ENCODE measurements around the gene CFAP90.

Gene CFAP90

DNA sequence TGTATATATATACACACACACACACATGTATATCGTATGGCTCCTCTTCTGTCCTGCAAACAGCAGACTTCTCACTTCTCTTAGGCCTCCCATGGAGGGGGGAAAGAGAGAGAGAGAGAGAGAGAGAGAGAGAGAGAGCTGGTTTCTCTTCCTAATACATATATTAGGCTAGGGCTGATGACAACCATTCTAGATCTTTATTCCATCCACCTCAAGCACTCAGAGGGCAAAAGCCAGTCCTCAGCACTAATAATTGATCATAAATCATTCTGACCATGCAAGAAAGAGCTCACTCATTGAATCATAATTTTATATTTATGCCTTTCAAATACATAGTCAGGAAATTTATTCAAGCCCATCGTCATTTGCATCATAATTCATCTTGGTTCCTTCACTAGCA lies 47.0 kb downstream of the CFAP90 start:
- Histone ChIP-seq H3K9me2 (replicated peaks; ENCODE audit: control insufficient read depth, low read length) (no peaks in the 10 kb centered on the region), H3F3A (ENCODE audit: control insufficient read depth, insufficient read depth) (no peaks in the 10 kb centered on the region), H3K4me1 (ENCODE audit: control insufficient read depth, low read length) (no peaks in the 10 kb centered on the region), H3K79me2 (ENCODE audit: control insufficient read depth, low read length) (no peaks in the 10 kb centered on the region), H3K36me3 (ENCODE audit: control insufficient read depth, low read length) (no peaks in the 10 kb centered on the region), H3K9me3 (ENCODE audit: control insufficient read depth, insufficient read depth, low read length) (no peaks in the 10 kb centered on the region), H3K27me3 (ENCODE audit: control insufficient read depth, low read length) (no peaks in the 10 kb centered on the region), H3K4me3 (ENCODE audit: low read length) (no peak overlapping the region), H3K4me2 (ENCODE audit: low read length) (no peak overlapping the region), H3K27ac (ENCODE audit: low read depth, low read length) (no peak overlapping the region), H4K20me1 (ENCODE audit: control insufficient read depth, insufficient read depth, low read depth, low read length) (no peaks in the 10 kb centered on the region)
- TF ChIP-seq EZH2phosphoT487 (IDR thresholded peaks at IDR 0.05; ENCODE audit: borderline replicate concordance, low read length), result no peak

DNA sequence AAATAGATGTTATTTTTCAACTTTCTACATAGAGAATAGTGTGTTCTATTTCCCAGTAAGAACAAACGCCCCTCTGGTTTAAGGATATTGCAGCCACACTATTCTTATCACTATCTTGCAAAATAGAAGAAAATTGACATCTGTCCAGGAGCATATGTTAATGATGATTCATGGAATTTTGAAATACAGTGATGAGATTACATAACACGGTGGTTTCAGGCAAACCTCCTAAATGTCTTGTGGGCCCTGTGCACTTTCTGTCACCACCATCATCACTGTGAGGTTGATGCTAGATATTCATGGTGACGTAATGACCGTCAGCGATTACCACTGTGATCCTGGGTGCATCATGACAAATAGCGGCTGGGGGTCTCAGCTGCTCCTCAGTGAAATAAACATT lies 48.1 kb downstream of the CFAP90 start:
- no peaks in the 10 kb centered on the region for H3K9me3 ChIP-seq (ENCODE audit: control insufficient read depth, insufficient read depth, low read length)
- no peaks in the 10 kb centered on the region for H3K79me2 ChIP-seq (ENCODE audit: control insufficient read depth, low read length)
- no peaks in the 10 kb centered on the region for H4K20me1 ChIP-seq (ENCODE audit: control insufficient read depth, insufficient read depth, low read depth, low read length)
- no peak overlapping the region for H3K4me2 ChIP-seq (ENCODE audit: low read length)
- H3K4me1 ChIP-seq (ENCODE audit: control insufficient read depth, low read length), result no peaks in the 10 kb centered on the region
- H3K9me2 ChIP-seq (replicated peaks; ENCODE audit: control insufficient read depth, low read length), result no peaks in the 10 kb centered on the region
- no peaks in the 10 kb centered on the region for H3K27me3 ChIP-seq (ENCODE audit: control insufficient read depth, low read length)
- TF ChIP-seq, protein P1, sequence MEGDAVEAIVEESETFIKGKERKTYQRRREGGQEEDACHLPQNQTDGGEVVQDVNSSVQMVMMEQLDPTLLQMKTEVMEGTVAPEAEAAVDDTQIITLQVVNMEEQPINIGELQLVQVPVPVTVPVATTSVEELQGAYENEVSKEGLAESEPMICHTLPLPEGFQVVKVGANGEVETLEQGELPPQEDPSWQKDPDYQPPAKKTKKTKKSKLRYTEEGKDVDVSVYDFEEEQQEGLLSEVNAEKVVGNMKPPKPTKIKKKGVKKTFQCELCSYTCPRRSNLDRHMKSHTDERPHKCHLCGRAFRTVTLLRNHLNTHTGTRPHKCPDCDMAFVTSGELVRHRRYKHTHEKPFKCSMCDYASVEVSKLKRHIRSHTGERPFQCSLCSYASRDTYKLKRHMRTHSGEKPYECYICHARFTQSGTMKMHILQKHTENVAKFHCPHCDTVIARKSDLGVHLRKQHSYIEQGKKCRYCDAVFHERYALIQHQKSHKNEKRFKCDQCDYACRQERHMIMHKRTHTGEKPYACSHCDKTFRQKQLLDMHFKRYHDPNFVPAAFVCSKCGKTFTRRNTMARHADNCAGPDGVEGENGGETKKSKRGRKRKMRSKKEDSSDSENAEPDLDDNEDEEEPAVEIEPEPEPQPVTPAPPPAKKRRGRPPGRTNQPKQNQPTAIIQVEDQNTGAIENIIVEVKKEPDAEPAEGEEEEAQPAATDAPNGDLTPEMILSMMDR (IDR thresholded peaks at IDR 0.05; ENCODE audit: low read depth, low read length, poor library complexity, severe bottlenecking), result no peak
- no peak for TF ChIP-seq EZH2phosphoT487 (IDR thresholded peaks at IDR 0.05; ENCODE audit: borderline replicate concordance, low read length)
- H3K36me3 ChIP-seq (ENCODE audit: control insufficient read depth, low read length), result no peaks in the 10 kb centered on the region
- no peak overlapping the region for H3K4me3 ChIP-seq (ENCODE audit: low read length)
- no peak overlapping the region for H3K27ac ChIP-seq (ENCODE audit: low read depth, low read length)
- no peaks in the 10 kb centered on the region for H3F3A ChIP-seq (ENCODE audit: control insufficient read depth, insufficient read depth)

DNA sequence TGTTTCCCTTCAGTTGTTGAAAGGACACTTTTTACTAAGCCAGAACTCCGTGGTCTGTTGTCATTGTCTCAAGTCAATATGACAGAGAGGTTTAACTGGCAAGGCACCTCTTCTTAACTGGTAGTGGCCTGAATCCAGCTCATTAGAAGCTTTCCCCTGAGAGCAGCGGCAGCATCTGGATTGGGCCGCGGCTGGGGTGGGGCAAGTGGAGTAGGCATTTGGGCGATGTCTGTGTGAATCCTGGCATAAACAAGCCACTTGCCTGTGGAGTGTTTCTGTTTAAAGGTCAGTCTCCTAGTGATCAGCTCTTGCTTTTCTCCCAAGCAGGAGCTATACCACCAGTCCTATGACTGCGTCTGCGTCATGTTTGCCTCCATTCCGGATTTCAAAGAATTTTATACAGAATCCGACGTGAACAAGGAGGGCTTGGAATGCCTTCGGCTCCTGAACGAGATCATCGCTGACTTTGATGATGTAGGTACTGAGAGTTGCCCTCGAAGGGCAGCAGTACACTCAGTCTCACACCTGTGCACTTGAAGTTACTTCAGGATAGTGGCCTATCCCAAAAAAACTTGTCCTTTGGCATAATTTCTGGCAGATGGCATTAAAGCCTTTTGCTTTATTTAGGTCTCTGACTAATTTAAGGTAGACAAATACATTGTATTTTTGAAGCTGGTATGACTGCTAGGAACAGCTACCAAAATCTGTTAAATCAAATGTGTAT lies 48.9 kb downstream of the CFAP90 start:
- no peak overlapping the region for H3K4me2 ChIP-seq (ENCODE audit: low read length)
- no peaks in the 10 kb centered on the region for H3K79me2 ChIP-seq (ENCODE audit: control insufficient read depth, low read length)
- H3K9me2 ChIP-seq (replicated peaks; ENCODE audit: control insufficient read depth, low read length), result no peaks in the 10 kb centered on the region
- no peaks in the 10 kb centered on the region for H3K36me3 ChIP-seq (ENCODE audit: control insufficient read depth, low read length)
- no peaks in the 10 kb centered on the region for H4K20me1 ChIP-seq (ENCODE audit: control insufficient read depth, insufficient read depth, low read depth, low read length)
- no peaks in the 10 kb centered on the region for H3K9me3 ChIP-seq (ENCODE audit: control insufficient read depth, insufficient read depth, low read length)
- H3K27me3 ChIP-seq (ENCODE audit: control insufficient read depth, low read length), result no peaks in the 10 kb centered on the region
- no peaks in the 10 kb centered on the region for H3F3A ChIP-seq (ENCODE audit: control insufficient read depth, insufficient read depth)
- H3K27ac ChIP-seq (ENCODE audit: low read depth, low read length), result no peak overlapping the region
- TF ChIP-seq EZH2phosphoT487 (IDR thresholded peaks at IDR 0.05; ENCODE audit: borderline replicate concordance, low read length), result no peak
- TF ChIP-seq, protein P1 (IDR thresholded peaks at IDR 0.05; ENCODE audit: low read depth, low read length, poor library complexity, severe bottlenecking), result no peak
- no peak overlapping the region for H3K4me3 ChIP-seq (ENCODE audit: low read length)
- H3K4me1 ChIP-seq (ENCODE audit: control insufficient read depth, low read length), result no peaks in the 10 kb centered on the region

DNA sequence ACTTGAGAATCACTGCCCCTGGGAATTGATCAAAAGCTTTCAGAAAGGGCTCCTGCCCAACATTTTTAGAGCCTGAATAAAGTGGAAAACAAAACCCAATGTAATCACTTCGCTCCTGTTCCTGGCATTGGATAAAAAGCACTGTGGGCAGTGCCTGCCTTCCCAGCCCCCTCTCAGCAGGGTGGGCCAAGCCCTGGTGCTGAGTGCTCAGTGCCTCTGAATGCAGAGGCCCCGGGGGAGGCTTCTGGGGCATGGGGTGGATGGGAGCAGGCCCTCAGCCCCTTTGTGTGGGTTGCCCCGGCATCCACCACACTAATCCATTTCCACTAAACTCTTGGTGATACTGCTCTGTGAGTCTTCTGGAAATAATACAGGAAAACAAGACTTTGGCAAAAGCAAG lies 55.6 kb downstream of the CFAP90 start:
- Histone ChIP-seq H3K4me3 (ENCODE audit: low read length) (no peak overlapping the region), H3K27me3 (ENCODE audit: control insufficient read depth, low read length) (no peaks in the 10 kb centered on the region), H3K4me2 (ENCODE audit: low read length) (no peak overlapping the region), H3F3A (ENCODE audit: control insufficient read depth, insufficient read depth) (no peaks in the 10 kb centered on the region), H3K9me2 (replicated peaks; ENCODE audit: control insufficient read depth, low read length) (no peaks in the 10 kb centered on the region), H3K9me3 (ENCODE audit: control insufficient read depth, insufficient read depth, low read length) (no peaks in the 10 kb centered on the region), H3K27ac (ENCODE audit: low read depth, low read length) (no peak overlapping the region), H3K4me1 (ENCODE audit: control insufficient read depth, low read length) (no peaks in the 10 kb centered on the region), H3K36me3 (ENCODE audit: control insufficient read depth, low read length) (no peaks in the 10 kb centered on the region), H3K79me2 (ENCODE audit: control insufficient read depth, low read length) (no peaks in the 10 kb centered on the region), H4K20me1 (ENCODE audit: control insufficient read depth, insufficient read depth, low read depth, low read length) (no peaks in the 10 kb centered on the region)
- TF ChIP-seq, protein P1 (IDR thresholded peaks at IDR 0.05; ENCODE audit: low read depth, low read length, poor library complexity, severe bottlenecking), result no peak
- TF ChIP-seq EZH2phosphoT487 (IDR thresholded peaks at IDR 0.05; ENCODE audit: borderline replicate concordance, low read length), result no peak
